HepG2 (cell line): ENCODE measurements around the gene GPLD1.

Experiments
- EP300 ChIP-seq, 3 experiments: sonication (generic) in 1 of 3; formaldehyde crosslinking in 1 of 3; IDR thresholded peaks; 2 replicates each; pipeline versions ENCODE4 v1.5.1 to v1.6.1; 2011 to 2020; ENCODE audit warnings: low read depth in 2 of 3, low read length in 2 of 3, borderline replicate concordance in 1 of 3, improper control_type of control experiment in 1 of 3, mild to moderate bottlenecking in 1 of 3, missing genetic modification reagents in 1 of 3, moderate library complexity in 1 of 3
- ZNF281 ChIP-seq: sonication (generic); formaldehyde crosslinking; IDR thresholded peaks from 2 replicates; pipeline ENCODE4 v1.4.0; 2020; ENCODE audit warnings: missing genetic modification reagents, borderline replicate concordance

- no peak for TF ChIP-seq EP300 (IDR thresholded peaks at IDR 0.05; ENCODE audit: low read depth in 2 of 2, low read length in 2 of 2)
- TF ChIP-seq EP300 (CRISPR knock-in tag; IDR thresholded peaks at IDR 0.05; ENCODE audit: borderline replicate concordance), result no peak
- no peak for TF ChIP-seq ZNF281 (CRISPR knock-in tag)
These were observed 17.2 kb downstream of the GPLD1 start for GRCh38 chr6:24472181-24472580.
